Stimulated activated naive CD4-positive, alpha-beta T cell treated with Interleukin-2 at 50 U/mL for 16 hours (primary cell): ENCODE data around the gene PLA2G3.
"Not testable (repeated sequence)": the region's sequence is repeated elsewhere in the genome, so short reads cannot be mapped to it uniquely, and the experiment has no call there.

Source experiments
- DNase-seq: peaks from one replicate; lab custom pipeline; 2025; lab: John Stamatoyannopoulos, UW

PLA2G3 gene

DNA sequence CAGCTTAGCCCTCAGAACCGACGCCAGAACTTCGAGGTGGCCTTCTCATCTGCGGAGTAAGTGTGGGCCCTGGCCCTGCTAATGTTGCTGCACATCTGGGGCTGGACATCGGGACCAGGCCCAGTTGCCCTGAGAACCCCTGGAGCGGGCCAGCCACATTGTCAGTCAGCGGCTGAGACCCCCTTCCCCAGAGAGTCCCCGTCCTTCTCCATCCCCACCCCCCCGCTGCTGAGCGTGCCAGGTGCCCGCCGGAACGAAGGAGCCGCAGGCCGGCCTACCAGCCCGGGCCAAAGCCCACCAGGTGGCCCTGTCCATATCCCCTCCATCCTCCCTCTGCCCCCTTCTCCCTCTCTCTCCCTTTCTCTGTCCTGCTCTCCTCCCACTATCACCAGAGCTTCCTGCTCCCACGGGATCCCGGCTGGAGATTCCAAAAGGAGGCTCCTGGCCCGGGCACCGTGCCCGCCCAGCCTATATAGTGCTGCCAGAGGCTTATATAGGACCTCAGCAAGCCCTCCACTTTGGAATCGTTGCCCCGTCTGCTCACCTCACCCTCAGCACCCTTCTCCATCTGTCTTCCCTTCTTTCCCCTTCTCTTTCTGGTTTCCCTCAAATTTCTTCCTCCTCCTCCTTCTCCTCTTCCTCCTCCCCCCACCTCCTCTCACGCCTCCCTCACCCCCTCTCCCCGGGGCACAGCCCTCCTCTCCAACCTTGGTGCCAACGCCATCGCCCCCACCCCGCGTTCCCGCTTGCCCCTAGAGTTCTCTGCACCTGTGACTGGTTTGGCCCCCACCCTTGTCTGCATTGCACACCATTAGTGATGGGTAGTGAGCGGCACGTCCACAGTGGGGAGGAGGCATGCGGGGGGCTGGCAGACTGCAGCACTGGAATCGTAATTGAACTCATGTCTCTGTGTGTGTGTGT is 40.2 kb downstream of the PLA2G3 start:
- DNase-seq: no peak

DNA sequence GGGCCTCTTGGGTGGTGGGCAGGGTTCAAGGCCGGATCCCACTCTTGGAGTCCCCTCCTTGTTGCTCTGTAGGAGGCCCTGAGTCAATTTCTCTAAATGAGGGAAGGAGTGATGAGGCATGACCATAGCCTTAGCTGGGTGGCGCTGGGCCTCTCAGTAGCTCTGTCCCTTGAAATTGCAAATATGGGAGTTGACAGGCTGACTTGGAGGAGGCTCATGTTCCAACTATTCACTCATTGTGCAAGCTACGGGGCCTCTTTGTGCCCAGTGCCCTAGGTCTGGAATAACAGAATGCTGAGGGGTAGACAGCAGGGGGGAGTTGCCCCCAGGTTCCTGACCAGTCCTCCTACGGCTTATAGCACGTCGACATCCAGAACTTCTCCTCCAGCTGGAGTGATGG is 40.9 kb downstream of the PLA2G3 start:
- DNase-seq: no peak

DNA sequence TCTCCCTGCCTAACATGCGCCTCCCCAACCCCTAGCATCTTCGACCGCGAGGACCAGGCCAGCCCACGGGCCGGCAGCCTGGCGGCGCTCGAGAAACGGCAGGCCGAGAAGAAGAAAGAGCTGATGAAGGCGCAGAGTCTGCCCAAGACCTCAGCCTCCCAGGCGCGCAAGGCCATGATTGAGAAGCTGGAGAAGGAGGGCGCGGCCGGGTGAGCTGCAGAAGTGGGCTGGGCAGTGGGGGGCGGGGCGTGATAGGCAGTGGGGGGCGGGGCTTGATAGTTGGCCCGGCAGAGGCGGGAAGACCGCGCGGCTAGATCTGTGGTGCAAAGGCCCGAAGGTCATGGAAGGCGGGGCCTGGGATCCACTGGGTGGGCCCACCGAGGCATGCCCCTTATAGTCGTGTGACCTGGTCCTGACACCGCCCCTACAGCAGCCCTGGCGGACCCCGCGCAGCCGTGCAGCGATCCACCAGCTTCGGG is 41.6 kb downstream of the PLA2G3 start:
- no peak for DNase-seq

DNA sequence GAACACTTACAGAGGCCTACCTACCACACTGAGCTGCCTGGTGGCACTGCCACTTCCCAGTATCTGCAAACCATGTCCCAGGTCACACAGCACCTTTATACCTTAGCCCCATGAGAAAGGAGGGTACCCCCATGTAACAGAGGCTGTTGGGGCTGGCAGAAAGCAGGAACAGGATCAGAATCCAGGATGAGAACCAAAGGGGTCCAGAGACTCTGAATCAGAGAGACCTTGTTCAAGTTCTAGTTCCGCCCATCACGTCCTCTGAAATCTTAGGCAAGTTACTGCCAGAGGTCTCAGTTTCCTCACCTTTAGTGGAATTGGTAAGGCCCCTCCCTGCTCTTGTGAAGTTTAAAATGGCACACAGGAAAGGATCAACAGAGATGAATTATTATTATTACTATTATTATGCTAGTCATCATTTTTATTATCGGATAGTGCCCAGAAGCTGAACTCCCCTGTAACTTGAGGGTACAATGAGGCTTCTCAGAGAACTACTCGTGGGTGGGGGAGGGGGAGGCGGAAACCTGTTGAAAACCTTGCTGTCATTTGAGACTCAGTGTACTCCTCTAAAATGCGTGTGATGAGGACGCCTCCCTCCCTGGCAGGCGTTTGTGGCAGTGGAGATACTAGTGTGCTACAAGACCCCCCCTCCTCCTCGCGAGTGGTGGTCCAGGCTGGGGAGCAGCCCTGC is 42.2 kb downstream of the PLA2G3 start:
- DNase-seq: no peak

DNA sequence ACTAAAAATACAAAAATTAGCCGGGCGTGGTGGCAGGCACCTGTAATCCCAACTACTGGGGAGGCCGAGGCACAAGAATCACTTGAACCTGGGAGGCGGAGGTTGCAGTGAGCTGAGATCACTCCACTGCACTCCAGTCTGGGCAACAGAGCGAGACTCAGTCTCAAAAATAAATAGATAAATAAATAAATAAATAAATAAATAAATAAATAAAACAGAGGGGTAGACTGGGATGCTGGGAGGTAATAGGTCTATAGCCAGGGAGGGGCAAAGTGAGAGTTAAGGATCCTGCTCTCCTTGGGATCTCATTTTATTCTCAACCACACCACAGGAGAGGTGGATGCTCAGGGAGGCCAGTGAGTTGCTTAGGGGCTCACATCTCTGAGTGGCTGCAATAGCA is 42.8 kb downstream of the PLA2G3 start:
- DNase-seq: not testable (repeated sequence)

DNA sequence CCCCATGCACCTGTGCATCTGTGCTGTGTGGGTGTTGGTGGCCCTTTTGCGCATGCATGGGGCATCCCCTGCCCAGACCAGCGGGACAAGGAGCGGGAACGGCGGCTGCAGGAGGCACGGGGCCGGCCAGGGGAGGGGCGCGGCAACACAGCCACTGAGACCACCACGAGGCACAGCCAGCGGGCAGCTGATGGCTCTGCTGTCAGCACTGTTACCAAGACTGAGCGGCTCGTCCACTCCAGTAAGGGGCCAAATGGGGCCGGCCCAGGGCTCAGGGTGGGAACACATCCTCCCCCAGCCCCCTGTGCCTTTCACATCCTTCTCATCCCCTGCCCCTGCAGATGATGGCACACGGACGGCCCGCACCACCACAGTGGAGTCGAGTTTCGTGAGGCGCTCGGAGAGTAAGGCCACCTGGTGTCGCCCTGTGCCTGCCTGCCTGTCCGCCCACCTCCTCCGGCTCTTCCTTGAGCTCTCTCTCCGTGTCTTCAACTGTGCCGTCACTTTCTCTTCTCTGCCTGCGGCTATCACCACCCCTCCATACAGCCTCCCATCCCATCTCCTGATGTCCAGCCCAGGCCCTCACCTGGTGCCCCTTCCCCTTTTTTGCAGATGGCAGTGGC is 43.5 kb downstream of the PLA2G3 start:
- DNase-seq: no peak

DNA sequence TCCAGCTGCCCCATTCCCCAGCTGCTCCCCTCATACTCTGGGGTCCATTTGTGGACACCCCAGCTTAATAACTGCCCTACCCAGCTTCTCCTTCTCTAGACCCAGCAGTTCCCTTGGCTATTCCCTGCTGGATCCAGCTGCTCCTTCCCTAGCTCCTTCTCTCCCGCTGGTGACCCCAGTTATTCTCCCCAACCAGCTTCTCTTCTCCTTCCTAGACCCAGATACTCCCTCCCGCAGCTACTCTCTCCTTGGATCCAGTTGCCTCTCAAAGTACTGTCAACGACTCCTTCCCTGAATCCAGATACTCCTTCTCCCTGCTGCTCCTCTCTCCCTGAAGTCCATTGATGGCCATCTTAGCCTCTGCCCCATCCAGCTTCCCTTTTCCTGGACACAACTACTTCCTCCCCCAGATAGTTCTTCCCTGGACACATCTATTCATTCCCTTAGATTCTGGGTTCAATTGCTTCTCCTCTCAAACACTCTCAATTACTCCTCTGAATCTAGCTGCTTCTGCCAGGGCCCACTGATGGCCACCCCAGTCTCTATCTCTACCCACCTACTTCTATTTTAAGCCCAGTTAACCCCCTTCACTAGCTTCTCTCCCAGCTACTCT is 44.6 kb downstream of the PLA2G3 start:
- DNase-seq: no peak

DNA sequence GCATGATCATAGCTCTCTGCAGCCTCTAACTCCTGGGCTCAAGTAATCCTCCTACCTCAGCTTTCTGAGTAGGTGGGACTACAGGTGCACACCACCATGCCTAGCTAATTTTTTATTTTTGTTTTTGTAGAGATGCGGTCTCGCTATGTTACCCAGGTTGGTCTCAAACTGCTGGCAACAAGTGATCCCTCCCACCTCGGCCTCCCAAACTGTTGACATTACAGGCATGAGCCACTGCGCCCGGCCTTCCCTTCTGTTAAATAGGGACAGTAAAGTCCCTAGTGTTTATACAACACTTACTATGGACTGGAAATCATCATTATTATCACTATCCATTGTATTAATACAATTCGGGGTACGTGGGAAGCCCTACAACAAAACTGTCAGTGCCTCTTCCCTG is 45.6 kb downstream of the PLA2G3 start:
- no peak for DNase-seq

DNA sequence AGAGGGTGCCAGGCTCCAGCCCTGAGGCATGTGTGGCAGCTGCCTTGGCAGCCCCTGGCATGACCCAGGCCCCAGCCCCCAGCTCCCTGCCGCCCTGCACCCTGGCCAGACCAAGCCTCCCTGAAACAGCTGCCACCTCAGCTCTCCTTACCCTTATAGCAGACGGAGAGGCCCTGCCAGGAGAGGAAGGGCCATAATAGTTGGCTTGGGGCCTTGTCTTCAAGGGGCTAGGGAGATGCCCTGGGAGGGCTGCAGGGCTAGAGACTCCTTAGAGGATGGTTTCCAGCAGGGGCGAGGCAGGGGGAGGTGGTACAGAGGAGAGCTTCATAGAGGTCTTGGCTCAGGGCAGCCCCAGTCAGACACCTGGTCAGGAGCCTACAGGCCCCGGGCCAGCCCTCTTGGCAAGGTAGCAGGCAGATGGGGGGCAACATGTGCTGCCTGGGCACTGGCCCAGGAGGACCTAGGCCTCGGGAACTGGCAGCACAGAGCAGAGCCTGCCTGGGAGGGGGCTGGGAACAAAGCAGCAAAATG is 46.2 kb downstream of the PLA2G3 start:
- no peak for DNase-seq

DNA sequence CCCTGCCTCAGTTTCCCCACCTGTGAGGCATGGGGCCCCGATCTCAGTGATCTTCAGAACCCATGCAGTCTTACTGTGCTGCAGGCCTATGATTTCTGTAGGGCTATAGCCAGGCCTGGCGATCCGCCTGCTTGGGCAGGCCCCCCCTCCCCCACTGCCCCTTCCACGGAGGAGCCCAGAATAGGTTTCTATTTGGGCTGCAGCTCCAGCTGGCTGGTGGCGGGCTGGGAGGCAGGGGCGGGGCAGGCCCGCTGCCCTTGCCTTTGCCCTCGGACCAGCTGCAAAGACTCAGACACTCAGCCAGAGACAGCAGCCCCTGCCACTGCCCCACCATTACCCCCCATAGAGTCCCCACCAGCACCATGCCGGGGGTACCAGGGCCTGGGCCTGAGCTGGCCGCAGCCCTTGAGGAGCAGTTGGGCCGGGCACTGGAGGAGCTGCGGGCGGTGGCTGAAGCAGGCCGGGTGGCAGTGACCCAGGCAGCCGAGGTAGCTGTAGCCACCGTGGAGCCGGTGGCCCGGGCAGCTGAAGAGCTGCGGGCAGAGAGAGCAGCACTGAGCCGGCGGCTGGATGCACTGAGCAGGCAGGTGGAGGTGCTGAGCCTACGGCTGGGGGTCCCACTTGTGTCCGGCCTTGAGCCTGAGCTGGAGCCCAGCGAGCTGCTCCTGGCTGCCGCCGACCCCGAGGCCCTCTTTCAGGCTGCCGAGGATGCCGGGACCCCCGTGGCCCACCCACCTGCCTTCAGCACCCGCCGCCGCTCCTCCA is 47.0 kb downstream of the PLA2G3 start:
- DNase-seq: no peak

DNA sequence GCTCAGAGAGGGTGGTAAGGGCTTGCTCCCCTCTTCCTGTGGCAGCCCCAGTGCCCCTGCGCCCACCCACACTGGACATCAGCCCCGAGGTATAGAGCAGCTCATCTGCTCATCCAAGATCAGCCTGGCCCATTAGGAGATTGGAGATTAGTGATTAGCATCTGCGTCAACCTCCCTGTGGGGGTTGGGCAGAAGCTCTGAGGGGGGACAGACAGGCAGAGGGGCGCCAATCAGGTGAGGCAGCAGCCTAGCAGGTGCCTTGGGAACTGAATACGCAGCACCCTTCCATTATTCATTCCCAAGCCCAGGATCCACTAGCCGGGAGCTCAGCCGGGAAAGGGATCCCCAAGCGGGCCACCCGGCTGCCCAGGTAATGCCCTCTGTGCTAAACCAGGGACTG is 48.1 kb downstream of the PLA2G3 start:
- DNase-seq: no peak

DNA sequence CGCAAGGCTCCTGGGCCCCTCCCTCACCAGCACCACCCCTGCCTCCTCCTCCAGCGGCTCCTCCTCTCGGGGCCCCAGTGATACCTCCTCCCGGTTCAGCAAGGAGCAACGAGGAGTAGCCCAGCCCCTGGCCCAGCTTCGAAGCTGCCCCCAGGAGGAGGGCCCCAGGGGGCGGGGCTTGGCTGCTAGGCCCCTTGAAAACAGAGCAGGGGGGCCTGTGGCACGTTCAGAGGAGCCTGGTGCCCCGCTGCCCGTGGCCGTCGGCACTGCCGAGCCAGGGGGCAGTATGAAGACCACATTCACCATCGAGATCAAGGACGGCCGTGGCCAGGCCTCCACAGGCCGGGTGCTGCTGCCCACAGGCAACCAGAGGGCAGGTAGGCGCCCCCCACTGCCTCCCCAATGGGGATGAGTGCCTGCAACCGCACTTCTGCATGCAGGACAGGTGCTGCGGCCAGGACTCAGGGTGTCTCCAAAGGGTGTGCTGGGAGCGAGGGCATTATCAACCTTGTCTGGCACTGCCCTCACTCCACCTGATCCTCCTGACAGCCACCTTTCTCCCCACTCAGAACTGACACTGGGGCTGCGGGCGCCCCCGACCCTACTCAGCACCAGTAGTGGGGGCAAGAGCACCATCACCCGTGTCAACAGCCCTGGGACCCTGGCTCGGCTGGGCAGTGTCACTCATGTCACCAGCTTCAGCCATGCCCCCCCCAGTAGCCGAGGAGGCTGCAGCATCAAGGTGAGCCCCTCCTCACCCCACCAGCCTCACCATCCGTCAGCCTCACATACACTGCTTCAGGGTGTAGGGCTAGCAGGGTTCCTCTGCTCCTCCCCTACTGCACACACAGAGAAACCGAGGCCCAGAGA is 49.0 kb downstream of the PLA2G3 start:
- DNase-seq: no peak

DNA sequence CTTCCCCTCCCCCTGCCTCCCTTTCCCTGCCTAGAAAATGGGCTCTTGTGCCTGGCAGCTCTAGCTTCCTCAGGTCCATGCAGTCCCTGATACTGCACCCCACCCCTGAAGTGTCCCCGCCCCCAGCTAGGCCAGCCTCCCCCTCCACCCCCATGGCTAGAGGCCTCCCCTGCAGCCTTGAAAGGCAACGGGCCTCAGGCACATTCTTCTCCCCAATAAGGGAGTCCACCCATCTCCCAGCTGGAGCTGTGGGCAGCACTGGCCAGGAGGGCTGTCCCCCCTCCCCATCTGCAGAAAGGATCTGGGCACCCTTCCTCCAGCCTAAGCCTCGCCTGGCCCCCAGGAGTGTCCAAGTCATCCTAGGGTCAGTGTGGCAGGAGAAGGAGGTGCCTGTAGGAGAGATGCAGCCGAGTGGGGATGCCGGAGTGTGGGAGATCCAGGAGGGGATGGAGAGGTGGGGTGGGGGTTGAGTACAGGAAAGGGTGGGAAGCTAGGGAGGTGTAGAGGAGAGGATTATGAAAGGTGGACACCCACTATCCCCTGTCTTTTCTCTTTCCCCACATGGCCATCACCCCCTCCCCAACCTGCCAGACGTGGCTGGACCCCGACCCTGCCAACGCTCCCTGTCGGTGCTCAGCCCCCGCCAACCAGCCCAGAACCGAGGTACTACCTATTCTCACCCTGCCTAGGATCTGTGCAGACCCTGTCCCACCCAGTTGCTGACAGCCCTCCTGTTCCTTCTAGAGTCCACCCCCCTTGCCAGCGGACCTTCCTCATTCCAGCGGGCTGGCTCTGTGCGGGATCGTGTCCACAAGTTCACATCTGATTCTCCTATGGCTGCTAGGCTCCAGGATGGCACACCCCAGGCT is 49.9 kb downstream of the PLA2G3 start:
- DNase-seq: no peak

DNA sequence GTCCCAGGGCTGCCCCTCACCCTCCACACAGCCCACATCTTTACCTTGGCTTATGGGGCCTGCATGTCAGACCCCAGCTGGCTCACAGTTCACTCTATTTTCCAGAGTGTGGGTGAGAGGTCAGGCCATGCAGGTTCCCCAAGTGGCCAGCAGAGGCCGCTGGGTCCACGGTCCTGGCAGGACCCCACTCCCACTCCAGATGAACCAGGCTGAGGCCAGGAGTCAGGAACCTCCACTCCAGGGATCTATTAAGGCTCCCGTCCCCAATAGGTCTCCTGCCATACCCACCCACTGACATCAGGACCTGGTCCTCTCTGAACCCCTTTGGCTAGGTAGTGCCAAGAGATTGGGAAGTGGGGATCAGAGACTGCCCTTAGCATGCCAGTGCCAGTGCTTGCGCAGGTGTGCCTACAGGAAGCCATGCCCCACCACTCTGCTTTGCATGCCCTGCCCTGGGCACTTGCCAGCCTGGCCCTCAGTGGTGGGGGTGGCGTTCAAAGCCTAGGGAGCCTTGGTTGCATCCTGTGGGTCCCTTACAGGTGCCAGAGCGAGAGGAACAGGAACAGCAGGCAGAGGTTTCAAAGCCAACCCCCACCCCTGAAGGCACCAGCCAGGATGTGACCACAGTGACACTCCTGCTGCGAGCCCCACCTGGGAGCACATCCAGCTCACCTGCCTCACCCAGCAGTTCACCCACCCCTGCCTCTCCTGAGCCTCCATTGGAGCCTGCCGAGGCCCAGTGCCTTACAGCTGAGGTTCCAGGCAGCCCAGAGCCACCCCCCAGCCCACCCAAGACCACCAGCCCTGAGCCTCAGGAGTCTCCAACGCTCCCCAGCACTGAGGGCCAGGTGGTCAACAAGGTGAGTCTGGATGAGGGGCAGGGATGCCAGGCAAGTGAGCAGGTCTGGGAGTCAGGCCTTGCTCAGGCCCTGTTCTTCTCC is 50.9 kb downstream of the PLA2G3 start:
- peak; percentile 19 for DNase-seq

DNA sequence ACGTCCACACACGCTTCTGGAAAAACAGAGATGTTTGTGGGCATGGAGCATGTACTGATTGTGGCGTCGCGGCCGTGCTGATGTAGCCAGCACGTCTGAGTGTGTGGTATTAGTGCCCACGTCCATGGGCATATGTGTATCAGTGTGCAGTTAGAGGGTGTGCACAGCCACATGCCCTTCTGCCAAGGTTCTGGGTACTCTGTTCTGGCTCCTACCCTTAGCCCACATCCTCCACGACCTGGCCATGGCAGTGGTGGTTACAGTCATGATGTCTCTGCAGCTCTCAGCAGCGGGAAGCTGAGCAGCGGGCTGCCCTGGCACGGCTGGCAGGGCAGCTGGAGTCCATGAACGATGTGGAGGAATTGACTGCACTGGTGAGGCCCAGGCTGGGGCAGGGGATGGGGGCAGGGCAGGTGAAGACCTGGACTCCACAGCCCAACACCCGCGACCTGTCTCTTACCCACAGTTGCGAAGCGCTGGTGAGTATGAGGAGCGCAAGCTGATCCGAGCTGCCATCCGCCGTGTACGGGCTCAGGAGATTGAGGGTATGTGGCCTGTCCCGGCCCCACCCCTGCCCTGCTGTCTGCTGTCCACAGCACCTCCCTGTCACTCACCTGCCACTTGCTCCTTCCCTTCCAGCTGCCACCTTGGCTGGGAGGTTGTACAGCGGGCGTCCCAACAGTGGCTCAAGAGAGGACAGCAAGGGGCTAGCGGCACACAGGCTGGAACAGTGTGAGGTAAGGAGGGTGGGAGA is 51.9 kb downstream of the PLA2G3 start:
- DNase-seq: no peak

DNA sequence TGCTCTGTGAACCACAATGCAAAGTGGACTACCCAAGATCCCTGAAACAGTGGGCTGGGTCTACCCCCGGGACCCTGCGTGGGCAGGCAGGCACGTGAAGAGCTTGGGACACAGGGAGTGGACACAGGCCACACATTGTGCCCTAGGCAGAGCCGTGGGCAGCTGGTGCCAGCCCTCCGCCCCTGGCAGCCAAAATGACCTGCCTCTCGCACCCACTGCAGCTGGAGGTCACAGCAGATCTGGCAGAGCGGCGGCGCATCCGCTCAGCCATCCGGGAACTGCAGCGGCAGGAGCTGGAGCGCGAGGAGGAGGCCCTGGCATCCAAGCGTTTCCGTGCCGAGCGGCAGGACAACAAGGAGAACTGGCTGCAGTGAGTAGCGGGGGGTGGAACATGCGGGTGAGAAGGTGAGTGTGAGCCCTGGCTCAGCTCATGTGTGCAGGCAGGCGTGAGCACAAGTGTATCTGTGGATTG is 52.5 kb downstream of the PLA2G3 start:
- DNase-seq: no peak

DNA sequence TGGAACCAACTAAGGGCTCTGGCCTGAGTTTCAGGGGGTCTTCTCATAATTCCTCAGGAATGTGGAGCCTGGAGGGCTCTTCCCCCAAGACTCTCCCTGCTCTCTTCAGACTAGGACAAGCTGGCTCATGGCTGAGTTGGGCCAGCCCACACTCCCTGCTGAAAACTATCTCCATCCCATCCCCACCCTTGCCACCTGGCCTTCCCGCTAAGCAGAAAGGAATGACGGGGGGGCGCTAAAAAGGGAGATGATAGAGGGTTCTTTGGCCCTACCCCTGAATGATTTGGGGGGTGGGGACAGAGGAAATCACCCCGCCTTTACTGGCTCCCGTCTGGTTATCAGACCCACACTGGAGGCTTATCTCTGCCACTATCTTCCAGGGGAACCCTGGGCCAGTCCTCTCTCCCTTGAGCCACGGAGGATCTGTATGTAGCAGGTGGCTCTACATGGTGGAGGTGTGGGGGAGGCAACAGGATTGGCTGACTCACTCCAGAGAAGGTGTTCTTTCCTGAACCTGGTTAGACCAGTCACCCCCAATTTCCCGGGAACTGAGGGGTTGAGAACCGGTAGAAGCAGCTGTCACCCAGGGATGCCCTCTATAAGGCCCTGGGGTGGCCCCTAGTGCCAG is 53.5 kb downstream of the PLA2G3 start:
- DNase-seq: no peak
